ENCODE data around the gene PDGFRB. TPM values are rescaled to one million over a fixed set of nuclear protein-coding genes. Genes with fewer than 3 reads are reported as not detected.

The PDGFRB gene
- total RNA-seq, 1 experiment from 2014 or later, result 0.66 TPM

- TF ChIP-seq CTCF (conservative IDR thresholded peaks at IDR 0.05; ENCODE audit: low read depth, low read length), result no peak
- TF ChIP-seq EZH2phosphoT487 (IDR thresholded peaks at IDR 0.05; ENCODE audit: borderline replicate concordance, low read length), result no peak
- TF ChIP-seq EZH2 (IDR thresholded peaks at IDR 0.05; ENCODE audit: low read length, unreplicated experiment), result no peak
- Histone ChIP-seq H3K27ac (ENCODE audit: low read length) (no peak overlapping the region), H3F3A (ENCODE audit: low read length, unreplicated experiment) (no peaks in the 10 kb centered on the region), H2AFZ (ENCODE audit: low read length) (no peak overlapping the region), H4K20me1 (ENCODE audit: low read length) (no peaks in the 10 kb centered on the region), H3K9me2 (replicated peaks; ENCODE audit: low read length) (no peaks in the 10 kb centered on the region), H3K36me3 (ENCODE audit: low read depth, low read length) (no peaks in the 10 kb centered on the region), H3K79me2 (ENCODE audit: low read length) (no peaks in the 10 kb centered on the region), H3K9me3 (ENCODE audit: low read length) (no peaks in the 10 kb centered on the region), H3K4me2 (ENCODE audit: low read length) (no peak overlapping the region), H3K4me3 (ENCODE audit: low read length) (no peak overlapping the region), H3K4me1 (ENCODE audit: insufficient read depth, low read length) (peaks cover 9% of the 10 kb centered on the region), H3K9ac (ENCODE audit: low read length) (no peak overlapping the region), H3K27me3 (ENCODE audit: low read length) (no peaks in the 10 kb centered on the region)
- no TSS peak for BruUV-seq (replicated peaks)
- DNase-seq (no peak), ATAC-seq (no peak)
- POLR2A ChIA-PET (ENCODE audit: unreplicated experiment), result no interaction called here
- intact Hi-C loops (cut with micrococcal nuclease), result no loop called here
- CTCF ChIA-PET, result no interaction called here
Measured at GRCh38 chr5:150146235-150146634, 9.4 kb downstream of the PDGFRB start.

GRCh38 chr5:150144879-150145278 lies 10.8 kb downstream of the PDGFRB start:
- Histone ChIP-seq H3K79me2 (ENCODE audit: low read length) (no peaks in the 10 kb centered on the region), H3F3A (ENCODE audit: low read length, unreplicated experiment) (no peaks in the 10 kb centered on the region), H3K4me1 (ENCODE audit: insufficient read depth, low read length) (peaks cover 9% of the 10 kb centered on the region), H3K27me3 (ENCODE audit: low read length) (no peaks in the 10 kb centered on the region), H3K9me3 (ENCODE audit: low read length) (no peaks in the 10 kb centered on the region), H3K4me3 (ENCODE audit: low read length) (no peak overlapping the region), H3K9me2 (replicated peaks; ENCODE audit: low read length) (no peaks in the 10 kb centered on the region), H2AFZ (ENCODE audit: low read length) (no peak overlapping the region), H3K27ac (ENCODE audit: low read length) (no peak overlapping the region), H4K20me1 (ENCODE audit: low read length) (no peaks in the 10 kb centered on the region), H3K36me3 (ENCODE audit: low read depth, low read length) (no peaks in the 10 kb centered on the region), H3K9ac (ENCODE audit: low read length) (no peak overlapping the region), H3K4me2 (ENCODE audit: low read length) (no peak overlapping the region)
- no peak for ATAC-seq
- intact Hi-C loops (cut with micrococcal nuclease), result no loop called here
- no peak for DNase-seq
- BruUV-seq (replicated peaks), result no TSS peak
- ChIA-PET POLR2A (ENCODE audit: unreplicated experiment) (no interaction called here), CTCF (no interaction called here)
- no peak for TF ChIP-seq EZH2phosphoT487 (IDR thresholded peaks at IDR 0.05; ENCODE audit: borderline replicate concordance, low read length)
- TF ChIP-seq CTCF (conservative IDR thresholded peaks at IDR 0.05; ENCODE audit: low read depth, low read length), result no peak
- TF ChIP-seq EZH2 (IDR thresholded peaks at IDR 0.05; ENCODE audit: low read length, unreplicated experiment), result no peak

DNA sequence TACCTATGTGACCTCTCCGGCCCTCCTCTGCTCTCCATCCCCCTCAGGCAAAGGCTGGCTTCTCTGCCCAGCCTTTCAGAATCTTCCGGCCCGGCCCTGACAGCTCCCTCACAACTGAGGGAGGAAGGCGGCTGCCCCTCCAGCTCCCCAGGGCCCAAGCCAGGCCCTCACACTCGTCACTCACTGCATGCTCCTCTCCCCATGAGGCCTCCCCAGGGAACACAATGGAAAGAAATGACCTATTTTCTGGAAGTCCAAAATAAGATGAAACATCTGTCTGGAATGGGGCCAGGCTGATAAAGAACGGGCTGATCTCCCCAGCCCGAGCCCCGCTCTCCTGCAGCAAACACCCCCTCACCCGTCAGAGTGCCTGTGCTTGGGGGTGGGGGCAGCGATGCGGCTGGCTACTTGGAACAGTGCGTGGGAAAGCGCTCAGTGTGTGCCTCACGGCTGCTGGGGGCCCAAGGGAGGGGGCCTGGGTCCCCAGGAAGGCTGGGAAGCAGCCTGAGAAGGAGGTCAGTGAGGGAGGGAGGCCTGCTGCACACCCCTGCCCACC lies 11.3 kb downstream of the PDGFRB start:
- H2AFZ ChIP-seq (ENCODE audit: low read length), result no peak overlapping the region
- H4K20me1 ChIP-seq (ENCODE audit: low read length), result no peaks in the 10 kb centered on the region
- ATAC-seq, result no peak
- no peak overlapping the region for H3K27ac ChIP-seq (ENCODE audit: low read length)
- H3K4me3 ChIP-seq (ENCODE audit: low read length), result no peak overlapping the region
- peaks cover 9% of the 10 kb centered on the region for H3K4me1 ChIP-seq (ENCODE audit: insufficient read depth, low read length)
- H3K79me2 ChIP-seq (ENCODE audit: low read length), result no peaks in the 10 kb centered on the region
- TF ChIP-seq CTCF (conservative IDR thresholded peaks at IDR 0.05; ENCODE audit: low read depth, low read length), result no peak
- TF ChIP-seq EZH2phosphoT487 (IDR thresholded peaks at IDR 0.05; ENCODE audit: borderline replicate concordance, low read length), result no peak
- TF ChIP-seq EZH2 (IDR thresholded peaks at IDR 0.05; ENCODE audit: low read length, unreplicated experiment), result no peak
- CTCF ChIA-PET, result no interaction called here
- no peaks in the 10 kb centered on the region for H3K36me3 ChIP-seq (ENCODE audit: low read depth, low read length)
- H3K9me3 ChIP-seq (ENCODE audit: low read length), result no peaks in the 10 kb centered on the region
- POLR2A ChIA-PET (ENCODE audit: unreplicated experiment), result no interaction called here
- no peak for DNase-seq
- no peak overlapping the region for H3K9ac ChIP-seq (ENCODE audit: low read length)
- H3F3A ChIP-seq (ENCODE audit: low read length, unreplicated experiment), result no peaks in the 10 kb centered on the region
- intact Hi-C loops (cut with micrococcal nuclease), result no loop called here
- H3K27me3 ChIP-seq (ENCODE audit: low read length), result no peaks in the 10 kb centered on the region
- H3K4me2 ChIP-seq (ENCODE audit: low read length), result no peak overlapping the region
- H3K9me2 ChIP-seq (replicated peaks; ENCODE audit: low read length), result no peaks in the 10 kb centered on the region
- no TSS peak for BruUV-seq (replicated peaks)
